Uterus (tissue), 2 donors: ENCODE data around the gene HPS5.

Experiments
- POLR2A ChIP-seq, 2 donors: fragments of 450-650 bp; IDR thresholded peaks; one replicate each; pipeline ENCODE4 v1.6.1; 2016; ENCODE audit warnings: antibody characterized with exemption in 2 of 2, mild to moderate bottlenecking in 1 of 2, moderate library complexity in 1 of 2
- TF ChIP-seq, protein P1 (sequence below), 4 experiments: fragments of 200-600 bp in 2 of 4; fragments of 450-650 bp in 2 of 4; sonication (generic) in 2 of 4; IDR thresholded peaks; one replicate each; pipeline ENCODE4 v1.5.1; 2016 to 2019; ENCODE audit warnings: antibody characterized with exemption in 4 of 4, mild to moderate bottlenecking in 2 of 4, moderate library complexity in 1 of 4

DNA sequence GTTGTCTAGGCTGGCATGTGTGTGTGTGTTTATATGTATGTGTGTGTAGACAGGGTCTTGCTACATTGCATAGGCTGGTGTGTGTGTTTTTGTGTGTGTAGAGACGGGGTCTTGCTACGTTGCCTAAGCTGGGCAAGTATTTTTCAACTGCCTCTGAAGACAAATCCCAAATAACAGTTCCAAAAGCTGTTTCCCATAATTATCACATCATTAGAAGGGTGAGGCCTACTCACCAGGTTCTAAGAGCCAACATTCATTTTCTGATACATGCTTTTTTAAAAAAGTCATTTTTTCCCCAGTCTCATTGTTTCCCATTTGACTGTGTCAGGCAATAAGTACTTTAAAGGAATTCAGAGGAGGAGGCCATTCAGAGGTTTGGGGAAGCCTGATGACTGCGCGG, 33.0 kb downstream of the HPS5 start:
- no peak for TF ChIP-seq POLR2A (IDR thresholded peaks at IDR 0.05)
- TF ChIP-seq, protein P1, sequence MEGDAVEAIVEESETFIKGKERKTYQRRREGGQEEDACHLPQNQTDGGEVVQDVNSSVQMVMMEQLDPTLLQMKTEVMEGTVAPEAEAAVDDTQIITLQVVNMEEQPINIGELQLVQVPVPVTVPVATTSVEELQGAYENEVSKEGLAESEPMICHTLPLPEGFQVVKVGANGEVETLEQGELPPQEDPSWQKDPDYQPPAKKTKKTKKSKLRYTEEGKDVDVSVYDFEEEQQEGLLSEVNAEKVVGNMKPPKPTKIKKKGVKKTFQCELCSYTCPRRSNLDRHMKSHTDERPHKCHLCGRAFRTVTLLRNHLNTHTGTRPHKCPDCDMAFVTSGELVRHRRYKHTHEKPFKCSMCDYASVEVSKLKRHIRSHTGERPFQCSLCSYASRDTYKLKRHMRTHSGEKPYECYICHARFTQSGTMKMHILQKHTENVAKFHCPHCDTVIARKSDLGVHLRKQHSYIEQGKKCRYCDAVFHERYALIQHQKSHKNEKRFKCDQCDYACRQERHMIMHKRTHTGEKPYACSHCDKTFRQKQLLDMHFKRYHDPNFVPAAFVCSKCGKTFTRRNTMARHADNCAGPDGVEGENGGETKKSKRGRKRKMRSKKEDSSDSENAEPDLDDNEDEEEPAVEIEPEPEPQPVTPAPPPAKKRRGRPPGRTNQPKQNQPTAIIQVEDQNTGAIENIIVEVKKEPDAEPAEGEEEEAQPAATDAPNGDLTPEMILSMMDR (IDR thresholded peaks at IDR 0.05) = no peak
